Activated gamma-delta T cell treated with anti-CD3 and anti-CD28 coated beads, Interleukin-2, amount 50 U/mL, for 16 hours (primary cell): ENCODE results near the gene ASXL3.

Experiments used
- DNase-seq: peaks from one replicate; pipeline ENCODE4 v3.0.0-alpha.2; 2020; ENCODE audit warnings: low read depth

The ASXL3 gene

GRCh38 chr18:33660696-33661310, 82.8 kb downstream of the ASXL3 start:
- DNase-seq, result no peak

DNA sequence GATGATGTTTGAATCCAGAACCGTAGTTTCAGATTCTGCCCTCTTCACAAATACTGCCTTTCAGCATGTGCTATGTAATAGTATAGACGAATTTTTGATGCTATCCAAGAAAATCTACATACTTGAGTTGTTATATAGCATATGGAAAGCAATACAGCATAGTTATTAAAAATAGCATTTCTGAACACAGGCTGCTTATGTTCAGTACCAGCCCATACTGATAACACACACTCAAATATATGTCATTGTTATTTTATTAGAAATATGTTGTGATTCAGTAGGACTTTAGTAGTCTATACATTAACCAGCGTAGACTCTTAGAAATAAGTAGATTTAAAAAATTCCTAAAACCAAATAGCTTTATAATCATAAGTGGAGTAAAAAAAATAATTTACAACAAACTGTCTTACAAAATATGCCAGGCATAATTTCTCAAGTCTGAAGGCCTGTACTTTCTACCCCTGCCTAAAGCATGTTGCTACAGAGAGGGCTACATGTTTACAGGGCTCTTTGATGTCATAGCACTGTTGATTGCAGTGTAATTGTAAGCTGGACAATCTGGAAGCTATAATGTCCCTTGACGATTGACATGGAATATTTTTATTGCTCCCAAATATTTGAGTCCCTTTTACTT, 86.3 kb downstream of the ASXL3 start:
- DNase-seq, result no peak

DNA sequence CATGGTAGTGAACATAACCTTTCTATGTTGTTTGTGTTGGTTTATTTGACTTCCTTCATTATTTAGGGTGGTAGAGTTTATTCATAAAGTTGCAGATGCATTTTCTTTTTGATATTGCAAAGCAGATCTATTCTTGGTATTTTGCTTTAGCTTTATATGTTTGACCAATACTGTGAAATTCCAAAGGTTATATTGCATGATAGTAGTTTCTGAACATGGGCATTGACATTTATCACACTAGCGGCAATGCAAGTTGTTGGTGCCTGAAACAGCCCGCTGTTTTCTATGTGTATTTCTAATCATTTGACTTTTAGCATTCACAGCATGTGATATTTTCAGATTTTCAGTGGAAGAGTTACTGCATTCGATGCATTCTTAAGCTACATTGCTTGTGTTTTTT, 87.2 kb downstream of the ASXL3 start:
- no peak for DNase-seq

GRCh38 chr18:33665641-33666040, 87.6 kb downstream of the ASXL3 start:
- no peak for DNase-seq

- DNase-seq, result no peak
These were observed 88.9 kb downstream of the ASXL3 start for GRCh38 chr18:33666915-33667314.

DNA sequence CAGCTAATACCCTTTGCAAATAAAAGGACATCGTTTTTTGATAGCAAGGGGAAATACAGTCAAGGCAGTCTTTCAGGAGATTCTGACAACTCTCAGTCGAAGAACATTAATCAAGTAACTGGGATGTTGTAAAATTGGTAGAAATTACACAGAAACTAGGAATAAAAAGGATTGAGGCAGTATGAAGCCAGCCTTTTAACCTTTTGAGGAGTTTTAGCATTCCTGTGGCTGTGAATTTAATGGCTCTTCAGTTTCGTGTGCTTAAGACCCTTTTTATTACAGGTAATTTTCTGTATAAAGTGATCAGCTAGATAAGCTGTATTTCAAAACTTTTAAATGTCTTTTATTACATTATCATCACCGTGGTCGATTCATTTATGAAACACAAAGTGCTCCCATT, 91.6 kb downstream of the ASXL3 start:
- DNase-seq, result no peak

GRCh38 chr18:33670029-33670428, 92.0 kb downstream of the ASXL3 start:
- DNase-seq, result no peak

GRCh38 chr18:33673689-33674088, 95.7 kb downstream of the ASXL3 start:
- DNase-seq, result no peak

DNA sequence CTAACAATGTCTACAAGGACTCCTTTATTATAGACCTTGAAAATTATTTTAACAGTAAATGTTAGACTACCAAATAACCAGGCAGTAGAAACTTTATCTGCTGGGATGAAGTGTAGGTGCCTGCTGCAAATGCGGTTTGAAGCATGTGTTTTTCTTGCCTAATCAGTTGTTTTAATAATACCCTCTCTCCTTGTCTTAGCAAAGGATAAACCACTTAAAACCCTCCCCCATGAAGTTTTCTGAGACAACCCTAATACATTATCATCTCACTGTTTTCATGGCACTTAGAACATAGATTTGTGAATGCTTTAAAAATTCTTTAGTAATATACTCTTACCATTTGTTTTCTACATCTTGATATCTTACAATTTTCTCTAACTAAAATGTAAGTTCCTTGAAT, 98.6 kb downstream of the ASXL3 start:
- no peak for DNase-seq

DNA sequence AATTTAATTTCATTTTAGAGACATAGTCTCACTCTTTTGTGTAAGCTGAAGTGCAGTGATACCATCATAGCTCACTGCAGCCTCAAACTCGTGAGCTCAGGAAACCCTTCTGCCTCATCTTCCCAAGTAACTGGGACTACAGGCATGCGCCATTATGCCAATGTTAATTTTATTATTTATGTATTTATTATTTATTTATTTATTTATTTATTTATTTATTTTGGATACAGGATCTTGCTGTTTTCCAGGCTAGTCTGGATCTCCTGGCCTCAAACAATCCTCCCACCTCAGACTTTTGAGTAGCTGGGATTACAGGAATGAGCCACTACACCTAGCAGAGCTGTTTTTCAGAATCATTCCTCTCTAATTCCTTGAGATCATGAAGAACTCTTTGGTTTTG, 99.9 kb downstream of the ASXL3 start:
- no peak for DNase-seq

GRCh38 chr18:33682436-33682835, 104.4 kb downstream of the ASXL3 start:
- DNase-seq, result no peak

- no peak for DNase-seq
These were observed 116.6 kb downstream of the ASXL3 start for GRCh38 chr18:33694593-33694992.

- DNase-seq, result no peak
These were observed 118.5 kb downstream of the ASXL3 start for GRCh38 chr18:33696332-33697162.

GRCh38 chr18:33697498-33697897, 119.5 kb downstream of the ASXL3 start:
- no peak for DNase-seq

- no peak for DNase-seq
These were observed 121.4 kb downstream of the ASXL3 start for GRCh38 chr18:33699372-33699771.

DNA sequence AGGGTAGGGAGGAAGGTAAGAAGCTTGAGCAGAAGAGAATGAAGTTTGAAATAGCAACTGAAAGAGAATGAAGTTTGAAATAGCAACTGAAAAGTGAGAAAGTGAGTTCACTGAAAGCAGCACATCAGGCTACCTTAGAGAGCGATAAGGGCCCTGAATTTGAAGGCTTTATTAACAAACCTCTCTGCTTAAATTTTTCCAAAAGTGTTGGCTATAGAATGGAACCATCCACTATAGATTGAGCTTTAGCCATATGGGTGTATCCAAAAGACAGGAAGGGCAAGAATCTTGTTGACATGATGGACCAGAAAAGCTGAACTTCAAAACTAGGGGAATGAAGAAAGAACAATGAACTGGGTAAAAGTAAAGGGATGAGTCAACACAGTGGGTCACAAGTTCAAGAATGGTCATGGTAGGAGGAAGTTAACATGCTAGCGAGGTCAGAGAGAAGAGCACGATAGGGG, 122.5 kb downstream of the ASXL3 start:
- no peak for DNase-seq

DNA sequence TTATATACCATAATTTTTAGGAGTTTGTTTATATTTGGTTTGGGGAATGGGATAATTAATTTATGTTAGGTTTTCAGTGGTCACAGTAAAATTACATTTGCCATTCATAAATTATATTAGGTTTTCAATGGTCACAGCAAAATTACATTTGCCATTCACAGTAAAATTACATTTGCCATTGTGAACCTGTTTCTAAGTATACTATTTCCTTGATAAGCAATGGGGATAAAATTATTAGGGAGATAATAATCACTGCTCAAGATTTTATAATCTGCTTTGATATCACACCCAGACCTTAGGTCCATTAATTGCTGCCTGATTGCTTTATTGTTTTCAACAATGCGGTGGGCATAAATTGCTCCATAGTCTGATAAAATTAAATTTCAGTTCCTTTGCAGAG, 124.6 kb downstream of the ASXL3 start:
- DNase-seq, result no peak

DNA sequence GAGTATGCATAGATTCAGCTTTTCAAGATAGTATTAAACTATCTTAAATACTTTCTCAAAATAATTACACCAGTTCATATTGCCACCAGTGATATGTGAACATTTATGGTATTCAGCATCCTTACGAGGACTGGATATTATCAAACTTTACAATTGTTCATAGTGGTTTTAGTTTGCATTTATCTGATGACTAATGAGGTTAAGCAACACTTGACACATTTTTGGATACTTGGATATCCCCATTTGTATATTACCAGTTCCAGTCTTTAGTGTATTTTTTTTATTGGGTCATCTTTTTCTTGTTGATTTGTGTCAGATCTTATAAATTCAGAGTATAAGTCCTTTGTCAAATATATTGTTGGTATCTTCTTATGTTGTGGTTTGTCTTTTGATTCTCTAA, 128.4 kb downstream of the ASXL3 start:
- DNase-seq, result no peak

- no peak for DNase-seq
These were observed 130.9 kb downstream of the ASXL3 start for GRCh38 chr18:33708876-33709275.

- DNase-seq, result no peak
These were observed 132.2 kb downstream of the ASXL3 start for GRCh38 chr18:33710269-33710668.

- DNase-seq, result no peak
These were observed 133.5 kb downstream of the ASXL3 start for GRCh38 chr18:33711514-33711913.

DNA sequence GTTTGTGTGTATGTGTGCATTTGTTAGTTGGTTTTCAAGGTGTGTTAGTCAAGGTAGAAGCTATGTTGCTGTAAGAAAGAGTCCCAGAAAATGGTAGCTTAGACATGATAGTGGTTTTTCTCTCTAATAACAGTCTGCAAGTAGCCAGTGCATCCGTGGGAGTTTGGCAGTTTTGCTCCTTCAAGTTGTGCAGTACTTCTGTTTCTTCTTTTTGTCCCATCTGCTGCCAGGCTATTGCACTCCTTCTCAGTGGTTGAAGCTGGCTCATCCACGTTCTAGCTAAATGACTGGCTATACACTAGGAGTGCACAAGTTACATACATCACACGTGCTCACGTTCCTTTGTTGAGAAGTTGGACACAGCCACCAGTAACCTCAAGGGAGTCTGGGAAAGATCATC, 134.7 kb downstream of the ASXL3 start:
- no peak for DNase-seq

- no peak for DNase-seq
These were observed 138.2 kb downstream of the ASXL3 start for GRCh38 chr18:33716061-33716683.
